ENCODE measurements around the gene TRIM63. TPM values are rescaled to one million over a fixed set of nuclear protein-coding genes. Genes with fewer than 3 reads are reported as not detected.
A peak's percentile ranks its signal among the peaks of the same experiment; 100 is the strongest.

Gene TRIM63
- total RNA-seq, 4 donors from 2014 or later: 0.60 to 0.74 TPM; not detected in 2

DNA sequence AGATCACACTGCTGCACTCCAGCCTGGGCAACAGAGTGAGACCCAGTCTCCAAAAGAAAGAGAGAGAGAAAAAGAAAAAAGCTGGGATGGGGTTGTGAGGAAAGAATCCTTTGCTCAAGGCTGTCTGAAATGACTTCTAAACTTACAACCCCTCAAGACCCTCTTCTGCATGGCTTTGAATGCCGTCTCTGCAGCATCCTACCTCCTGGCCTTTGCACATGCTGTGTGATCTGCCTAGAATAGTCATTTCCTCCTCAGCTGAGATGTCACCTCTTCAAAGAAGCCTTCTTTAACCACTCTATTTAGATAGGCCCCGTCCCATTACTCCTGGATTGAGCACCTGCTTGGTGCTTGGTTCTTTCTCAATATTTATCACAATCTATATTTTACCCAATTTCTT is 17.4 kb upstream of the TRIM63 start:
- no peak for ATAC-seq (ENCODE audit: low FRiP score)
- TF ChIP-seq CTCF (IDR thresholded peaks at IDR 0.05): no peak
- no peak for DNase-seq (ENCODE audit: low spot score)

GRCh38 chr1:26084091-26084561 is 16.7 kb upstream of the TRIM63 start:
- ATAC-seq (ENCODE audit: low FRiP score): peak; percentile 59

GRCh38 chr1:26083208-26083607 is 15.8 kb upstream of the TRIM63 start:
- peak; percentile 55 for ATAC-seq (ENCODE audit: low FRiP score)
- no peak for TF ChIP-seq CTCF (IDR thresholded peaks at IDR 0.05)
- no peak for DNase-seq (ENCODE audit: low spot score)

More at GRCh38 chr1:26084091-26084561, 16.7 kb upstream of the TRIM63 start:
- TF ChIP-seq CTCF (IDR thresholded peaks at IDR 0.05): no peak
- no peak for DNase-seq (ENCODE audit: low spot score)

- TF ChIP-seq CTCF (IDR thresholded peaks at IDR 0.05): no peak
- DNase-seq (ENCODE audit: low spot score) (no peak), ATAC-seq (ENCODE audit: low FRiP score) (no peak)
Measured at GRCh38 chr1:26082020-26082350, 14.6 kb upstream of the TRIM63 start.

- DNase-seq (ENCODE audit: low spot score) (no peak), ATAC-seq (ENCODE audit: low FRiP score) (no peak)
- no peak for TF ChIP-seq CTCF (IDR thresholded peaks at IDR 0.05)
Measured at GRCh38 chr1:26081267-26082019, 14.0 kb upstream of the TRIM63 start.

DNA sequence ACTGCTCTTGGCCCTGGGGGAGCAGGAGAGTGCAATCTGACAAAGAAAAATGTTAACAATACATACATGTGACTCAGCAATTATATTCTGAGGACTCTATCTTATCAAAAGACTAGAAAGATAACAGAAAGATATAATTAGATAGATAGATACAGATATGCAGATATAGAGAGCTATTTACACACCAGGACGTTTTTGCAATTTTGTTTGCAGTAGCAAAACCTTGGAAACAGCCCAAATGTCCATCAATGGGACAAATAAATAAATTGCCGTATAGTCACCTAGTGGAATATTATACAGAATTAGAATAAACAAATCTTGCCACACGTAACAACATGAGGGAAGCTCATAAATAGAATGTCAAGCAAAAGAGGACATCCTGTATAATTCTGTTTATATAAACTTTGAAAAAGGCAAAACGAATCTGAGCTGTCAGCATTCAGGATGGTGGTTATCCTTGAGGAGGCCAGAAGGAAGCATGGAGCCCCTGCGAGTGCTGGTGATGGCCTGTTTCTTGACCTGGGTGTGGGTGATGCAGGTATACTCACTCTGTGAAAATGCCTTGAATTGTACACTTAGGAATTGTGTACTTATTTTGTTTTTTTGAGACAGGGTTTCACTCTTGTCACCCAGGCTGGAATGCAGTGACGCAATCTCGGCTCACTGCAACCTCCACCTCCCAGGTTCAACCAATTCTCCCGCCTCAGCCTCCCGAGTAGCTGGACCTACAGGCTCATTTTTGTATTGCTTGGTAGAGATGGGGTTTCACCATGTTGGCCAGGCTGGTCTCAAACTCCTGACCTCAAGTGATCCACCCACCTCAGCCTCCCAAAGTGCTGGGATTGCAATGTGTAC is 12.8 kb upstream of the TRIM63 start:
- ATAC-seq (ENCODE audit: low FRiP score) (no peak), DNase-seq (ENCODE audit: low spot score) (no peak)
- no peak for TF ChIP-seq CTCF (IDR thresholded peaks at IDR 0.05)
